Activated CD8-positive, alpha-beta T cell treated with anti-CD3 and anti-CD28 coated beads for 36 hours (primary cell): ENCODE results near the gene KRTAP10-3. TPM values are rescaled to one million over a fixed set of nuclear protein-coding genes. Genes with fewer than 3 reads are reported as not detected.

Source experiments
- ATAC-seq: fragments of 200-7000 bp; cut with Tn5 transposase; one replicate; pipeline ENCODE4 v1.10.0; 2021; ENCODE audit warnings: mild to moderate bottlenecking, moderate library complexity
- CTCF ChIA-PET: fragments of 350-600 bp; sonication (Branson Sonifier 250); formaldehyde crosslinking; loops from one replicate; lab custom pipeline; 2021; ENCODE audit warnings: antibody characterized with exemption; lab: Charles Lee
- POLR2A ChIA-PET: fragments of 350-600 bp; sonication (Branson Sonifier 250); formaldehyde crosslinking; loops from one replicate; lab custom pipeline; 2021; ENCODE audit warnings: antibody characterized with exemption; lab: Charles Lee
- DNase-seq: peaks from one replicate; pipeline ENCODE4 v3.0.0-alpha.2; 2020
- H3K27ac Mint-ChIP-seq: one replicate; pipeline ENCODE4 v1.8.0; 2021; ENCODE audit warnings: mild to moderate bottlenecking, mixed read lengths
- H3K27me3 Mint-ChIP-seq: one replicate; pipeline ENCODE4 v1.8.0; 2021; ENCODE audit warnings: mixed read lengths
- H3K36me3 Mint-ChIP-seq: one replicate; pipeline ENCODE4 v1.8.0; 2021; ENCODE audit warnings: low read depth, mixed read lengths
- H3K4me1 Mint-ChIP-seq: one replicate; pipeline ENCODE4 v1.8.0; 2021; ENCODE audit warnings: low read depth, mixed read lengths
- H3K4me3 Mint-ChIP-seq: one replicate; pipeline ENCODE4 v1.8.0; 2021; ENCODE audit warnings: mild to moderate bottlenecking, moderate library complexity, mixed read lengths
- H3K9me3 Mint-ChIP-seq: one replicate; pipeline ENCODE4 v1.8.0; 2021; ENCODE audit warnings: mixed read lengths
- intact Hi-C: fragments of 100-400 bp; cut with micrococcal nuclease; formaldehyde crosslinking; loops from one replicate; pipeline ENCODE4 v1.10.0; 2022
- total RNA-seq, 2 experiments: library from RNA; stranded (reverse); gene quantifications; one replicate each; pipeline ENCODE4 v1.2.3, GENCODE V29; 2021
- TF ChIP-seq, protein P1 (sequence below): fragments of 200-600 bp; IDR thresholded peaks from one replicate; pipeline ENCODE4 v1.8.0; 2022; ENCODE audit warnings: antibody characterized with exemption, mild to moderate bottlenecking

KRTAP10-3 gene
- total RNA-seq, 2 experiments from 2014 or later = not detected

DNA sequence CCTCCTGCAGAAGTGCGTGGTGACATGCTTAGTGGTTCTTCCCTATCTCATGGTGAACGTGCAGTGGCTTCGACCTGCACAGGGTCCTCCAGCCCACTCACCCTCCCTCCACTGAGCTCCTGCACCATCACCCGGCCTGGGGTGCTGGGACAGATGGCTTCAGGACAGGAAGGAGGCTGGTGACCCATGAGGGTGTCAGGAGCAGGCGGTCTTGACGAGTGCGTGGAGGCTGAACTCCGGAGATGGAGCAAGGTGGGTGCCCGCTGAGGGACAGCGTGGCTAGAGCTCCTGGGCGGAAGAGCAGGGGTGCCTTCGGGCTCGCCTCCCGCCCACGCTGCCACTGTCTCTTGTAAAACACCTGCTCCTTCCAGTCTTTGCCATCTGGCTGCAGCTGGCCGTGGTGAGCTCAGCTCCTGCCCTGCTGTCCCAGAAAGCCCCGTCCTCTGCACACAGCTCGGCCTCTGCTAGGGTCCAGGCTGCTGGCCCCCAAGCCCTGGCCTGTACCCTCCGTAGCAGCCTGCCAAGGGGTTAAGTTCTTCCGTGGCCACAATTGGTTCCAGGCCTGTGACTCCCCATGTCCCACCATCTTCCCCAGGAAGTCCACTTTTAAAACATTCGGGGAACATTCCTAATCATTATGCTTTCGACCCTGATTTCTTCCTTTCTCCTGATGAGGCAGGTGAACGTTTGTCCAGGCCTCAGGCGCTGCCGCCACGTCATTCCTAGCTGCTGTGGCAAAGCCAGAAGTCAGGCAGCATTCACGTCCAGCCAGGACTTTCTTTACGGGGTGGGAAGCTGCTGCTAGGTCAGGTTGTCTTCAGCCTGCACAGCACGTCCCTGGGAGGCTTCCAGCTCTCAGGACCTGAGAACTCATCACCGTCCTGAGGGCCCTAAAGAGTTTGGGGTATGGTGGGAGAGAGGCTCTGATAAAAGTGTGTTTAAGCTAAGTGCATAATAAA lies 26.7 kb downstream of the KRTAP10-3 start:
- CTCF ChIA-PET = interaction anchor here (2.2 kb wide), 1 partner anchor 21 kb away, joined by 5 read pairs; no protein-coding TSS in a partner anchor
- H3K27me3 Mint-ChIP-seq = no peaks in the 10 kb centered on the region
- intact Hi-C loops = no loop called here
- no peaks in the 10 kb centered on the region for H3K9me3 Mint-ChIP-seq
- ATAC-seq (no peak), DNase-seq (no peak)
- no peaks in the 10 kb centered on the region for H3K4me1 Mint-ChIP-seq
- POLR2A ChIA-PET = no interaction called here
- H3K4me3 Mint-ChIP-seq = no peak overlapping the region
- TF ChIP-seq, protein P1, sequence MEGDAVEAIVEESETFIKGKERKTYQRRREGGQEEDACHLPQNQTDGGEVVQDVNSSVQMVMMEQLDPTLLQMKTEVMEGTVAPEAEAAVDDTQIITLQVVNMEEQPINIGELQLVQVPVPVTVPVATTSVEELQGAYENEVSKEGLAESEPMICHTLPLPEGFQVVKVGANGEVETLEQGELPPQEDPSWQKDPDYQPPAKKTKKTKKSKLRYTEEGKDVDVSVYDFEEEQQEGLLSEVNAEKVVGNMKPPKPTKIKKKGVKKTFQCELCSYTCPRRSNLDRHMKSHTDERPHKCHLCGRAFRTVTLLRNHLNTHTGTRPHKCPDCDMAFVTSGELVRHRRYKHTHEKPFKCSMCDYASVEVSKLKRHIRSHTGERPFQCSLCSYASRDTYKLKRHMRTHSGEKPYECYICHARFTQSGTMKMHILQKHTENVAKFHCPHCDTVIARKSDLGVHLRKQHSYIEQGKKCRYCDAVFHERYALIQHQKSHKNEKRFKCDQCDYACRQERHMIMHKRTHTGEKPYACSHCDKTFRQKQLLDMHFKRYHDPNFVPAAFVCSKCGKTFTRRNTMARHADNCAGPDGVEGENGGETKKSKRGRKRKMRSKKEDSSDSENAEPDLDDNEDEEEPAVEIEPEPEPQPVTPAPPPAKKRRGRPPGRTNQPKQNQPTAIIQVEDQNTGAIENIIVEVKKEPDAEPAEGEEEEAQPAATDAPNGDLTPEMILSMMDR = no peak
- H3K36me3 Mint-ChIP-seq = no peaks in the 10 kb centered on the region
- no peak overlapping the region for H3K27ac Mint-ChIP-seq

DNA sequence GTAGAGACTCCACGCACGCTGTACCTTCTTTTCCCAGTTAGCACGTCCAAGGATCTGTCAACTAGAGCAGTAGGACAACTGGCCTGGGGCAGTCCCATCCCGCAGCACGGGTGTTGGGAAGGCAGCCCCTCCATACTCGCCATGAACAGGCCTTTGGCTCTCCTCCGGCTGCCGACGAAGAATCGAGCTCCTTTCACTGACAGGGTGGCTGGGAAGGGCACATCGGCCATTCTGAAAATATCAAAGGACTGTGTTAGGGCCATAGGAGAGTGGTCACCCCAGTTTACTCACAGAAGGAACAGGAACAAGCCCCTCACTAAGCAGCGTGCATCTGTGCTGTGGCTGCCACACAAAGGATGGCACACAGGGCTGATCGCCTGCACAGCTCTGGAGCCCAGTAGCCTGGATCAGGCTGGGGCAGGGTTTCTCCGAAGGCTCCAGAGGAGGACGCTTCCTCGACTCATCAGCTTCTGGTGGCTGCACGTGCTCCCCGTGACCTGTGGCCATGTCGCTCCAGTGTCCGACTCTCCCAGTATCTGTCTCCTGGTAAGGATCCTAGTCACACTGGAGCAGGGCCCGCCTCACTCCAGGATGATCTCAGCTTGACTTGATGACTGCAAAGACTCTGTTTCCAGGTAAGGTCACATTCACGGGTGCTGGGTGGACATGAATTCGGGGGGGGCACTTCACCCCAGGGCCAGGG lies 27.5 kb downstream of the KRTAP10-3 start:
- no peak for DNase-seq
- H3K4me3 Mint-ChIP-seq = no peak overlapping the region
- H3K9me3 Mint-ChIP-seq = no peaks in the 10 kb centered on the region
- POLR2A ChIA-PET = no interaction called here
- no peaks in the 10 kb centered on the region for H3K4me1 Mint-ChIP-seq
- no peaks in the 10 kb centered on the region for H3K27me3 Mint-ChIP-seq
- CTCF ChIA-PET = interaction anchor here (2.2 kb wide), 1 partner anchor 21 kb away, joined by 5 read pairs; no protein-coding TSS in a partner anchor
- no peaks in the 10 kb centered on the region for H3K36me3 Mint-ChIP-seq
- no peak for ATAC-seq
- TF ChIP-seq, protein P1 = no peak
- intact Hi-C loops = no loop called here
- H3K27ac Mint-ChIP-seq = no peak overlapping the region

DNA sequence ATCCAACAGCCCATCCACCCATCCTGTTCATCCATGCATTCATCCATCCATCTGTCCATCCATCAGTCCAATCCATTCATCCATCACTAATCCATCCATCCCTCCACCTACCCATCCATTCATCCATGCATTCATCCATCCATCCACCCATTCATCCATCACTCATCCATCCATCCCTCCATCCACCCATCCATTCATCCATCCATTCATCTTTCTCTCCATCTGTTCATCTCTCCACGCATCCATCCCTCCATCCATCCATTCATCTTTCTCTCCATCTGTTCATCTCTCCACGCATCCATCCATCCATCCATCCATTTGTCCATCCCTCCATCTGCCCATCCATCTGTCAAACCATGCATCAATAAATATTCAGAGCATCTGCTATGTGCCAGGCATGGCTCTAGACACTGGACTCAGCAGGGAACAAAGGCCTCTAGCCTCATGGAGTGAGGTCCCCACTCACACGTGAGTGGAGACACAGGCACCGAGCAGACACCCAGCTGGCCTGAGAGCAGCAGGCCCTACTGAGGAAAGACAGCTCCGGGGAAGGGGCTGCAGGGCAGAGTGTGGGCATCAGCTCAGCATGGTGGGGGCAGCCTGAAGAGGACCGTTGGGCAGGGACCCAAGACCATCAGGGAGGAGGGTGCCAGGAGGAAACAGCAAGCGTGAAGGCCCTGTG lies 28.2 kb downstream of the KRTAP10-3 start:
- no peaks in the 10 kb centered on the region for H3K36me3 Mint-ChIP-seq
- TF ChIP-seq, protein P1 = no peak
- no peak for ATAC-seq
- DNase-seq = no peak
- no peaks in the 10 kb centered on the region for H3K27me3 Mint-ChIP-seq
- no peak overlapping the region for H3K27ac Mint-ChIP-seq
- ChIA-PET CTCF (no interaction called here), POLR2A (no interaction called here)
- intact Hi-C loops = no loop called here
- H3K4me3 Mint-ChIP-seq = no peak overlapping the region
- H3K4me1 Mint-ChIP-seq = no peaks in the 10 kb centered on the region
- H3K9me3 Mint-ChIP-seq = no peaks in the 10 kb centered on the region

DNA sequence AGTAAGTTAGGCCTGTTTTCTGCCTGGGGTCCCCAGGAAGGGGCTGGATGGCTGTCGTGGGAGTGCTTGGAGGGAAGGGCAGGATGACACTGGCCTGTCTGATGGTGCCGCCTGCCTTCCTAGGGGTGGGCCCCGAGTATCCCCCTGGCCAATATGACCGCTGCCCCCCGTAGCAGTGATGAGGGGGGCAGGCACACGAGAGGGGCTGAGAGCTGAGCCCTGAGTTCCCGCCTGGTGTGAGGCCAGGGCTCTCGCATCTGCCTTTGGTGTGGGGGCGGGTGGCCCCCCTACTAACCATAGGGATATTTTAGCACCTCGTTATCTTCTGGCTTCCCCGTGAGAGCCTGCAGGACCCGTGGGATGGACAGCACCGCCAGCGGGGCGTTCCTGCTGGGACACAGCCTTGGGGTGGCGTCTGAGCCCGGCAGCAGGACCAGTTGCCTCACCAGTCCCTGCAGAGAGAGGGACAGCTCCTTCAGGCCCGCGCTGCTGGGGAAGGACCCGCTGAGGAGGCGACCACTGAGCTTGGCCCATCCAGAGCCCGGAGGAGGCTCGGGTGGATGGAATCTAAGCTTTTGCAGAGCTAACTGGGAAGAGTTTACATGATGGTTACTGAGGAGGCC lies 29.0 kb downstream of the KRTAP10-3 start:
- Mint-ChIP-seq H3K36me3 (no peaks in the 10 kb centered on the region), H3K9me3 (no peaks in the 10 kb centered on the region), H3K4me1 (no peaks in the 10 kb centered on the region), H3K4me3 (no peak overlapping the region), H3K27ac (no peak overlapping the region), H3K27me3 (no peaks in the 10 kb centered on the region)
- TF ChIP-seq, protein P1 = no peak
- ATAC-seq = no peak
- intact Hi-C loops = no loop called here
- CTCF ChIA-PET = no interaction called here
- POLR2A ChIA-PET = no interaction called here
- no peak for DNase-seq
